ENCODE measurements around the gene NCEH1. TPM values are rescaled to one million over a fixed set of nuclear protein-coding genes. Genes with fewer than 3 reads are reported as not detected.
A peak's percentile ranks its signal among the peaks of the same experiment; 100 is the strongest.

Gene NCEH1
- total and polyA plus RNA-seq, 2 of the 13 experiments (the other 11 are each of a cell fraction or from before 2014, with no cell fraction given) = 12.9 to 21.4 TPM

GRCh38 chr3:172710664-172711453 is at the start of gene NCEH1 (continued):
- peak; percentile 28; the same call in 1 of the 2 replicates for TF ChIP-seq MAF1 (CRISPR knock-in tag; IDR thresholded peaks at IDR 0.05; ENCODE audit: borderline replicate concordance)
- TF ChIP-seq ZNF766 (CRISPR knock-in tag; IDR thresholded peaks at IDR 0.05; ENCODE audit: borderline replicate concordance) = 0 out of 2 replicates have a peak, but pooled peaks have one; percentile 57
- TF ChIP-seq, protein P1, sequence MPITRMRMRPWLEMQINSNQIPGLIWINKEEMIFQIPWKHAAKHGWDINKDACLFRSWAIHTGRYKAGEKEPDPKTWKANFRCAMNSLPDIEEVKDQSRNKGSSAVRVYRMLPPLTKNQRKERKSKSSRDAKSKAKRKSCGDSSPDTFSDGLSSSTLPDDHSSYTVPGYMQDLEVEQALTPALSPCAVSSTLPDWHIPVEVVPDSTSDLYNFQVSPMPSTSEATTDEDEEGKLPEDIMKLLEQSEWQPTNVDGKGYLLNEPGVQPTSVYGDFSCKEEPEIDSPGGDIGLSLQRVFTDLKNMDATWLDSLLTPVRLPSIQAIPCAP (CRISPR knock-in tag; IDR thresholded peaks at IDR 0.05; ENCODE audit: low read depth) = no peak
- peak; percentile 15; the same call in 1 of the 2 replicates for TF ChIP-seq TP53 (CRISPR knock-in tag; conservative IDR thresholded peaks at IDR 0.05)
- TF ChIP-seq ZBTB44 (CRISPR knock-in tag; IDR thresholded peaks at IDR 0.05) = no peak
- 0 out of 2 replicates have a peak, but pooled peaks have one; percentile 50 for TF ChIP-seq ZFP41 (CRISPR knock-in tag; IDR thresholded peaks at IDR 0.05; ENCODE audit: borderline replicate concordance)
- TF ChIP-seq ZBTB38 (CRISPR knock-in tag; IDR thresholded peaks at IDR 0.05) = peak; percentile 86
- peak; percentile 39; the same call in 1 of the 2 replicates for TF ChIP-seq ZFY (CRISPR knock-in tag; IDR thresholded peaks at IDR 0.05)
- peak; percentile 51; the same call in 1 of the 2 replicates for TF ChIP-seq ZNF230 (CRISPR knock-in tag; IDR thresholded peaks at IDR 0.05)
- TF ChIP-seq THYN1 (CRISPR knock-in tag; IDR thresholded peaks at IDR 0.05; ENCODE audit: borderline replicate concordance, low read depth) = 0 out of 2 replicates have a peak, but pooled peaks have one; percentile 68
- TF ChIP-seq BRCA1 (CRISPR knock-in tag; IDR thresholded peaks at IDR 0.05) = 0 out of 2 replicates have a peak, but pooled peaks have one; percentile 62
- TF ChIP-seq, protein P2, sequence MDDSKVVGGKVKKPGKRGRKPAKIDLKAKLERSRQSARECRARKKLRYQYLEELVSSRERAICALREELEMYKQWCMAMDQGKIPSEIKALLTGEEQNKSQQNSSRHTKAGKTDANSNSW (CRISPR knock-in tag; IDR thresholded peaks at IDR 0.05; ENCODE audit: borderline replicate concordance) = 0 out of 2 replicates have a peak, but pooled peaks have one; percentile 71
- TF ChIP-seq, protein P3, sequence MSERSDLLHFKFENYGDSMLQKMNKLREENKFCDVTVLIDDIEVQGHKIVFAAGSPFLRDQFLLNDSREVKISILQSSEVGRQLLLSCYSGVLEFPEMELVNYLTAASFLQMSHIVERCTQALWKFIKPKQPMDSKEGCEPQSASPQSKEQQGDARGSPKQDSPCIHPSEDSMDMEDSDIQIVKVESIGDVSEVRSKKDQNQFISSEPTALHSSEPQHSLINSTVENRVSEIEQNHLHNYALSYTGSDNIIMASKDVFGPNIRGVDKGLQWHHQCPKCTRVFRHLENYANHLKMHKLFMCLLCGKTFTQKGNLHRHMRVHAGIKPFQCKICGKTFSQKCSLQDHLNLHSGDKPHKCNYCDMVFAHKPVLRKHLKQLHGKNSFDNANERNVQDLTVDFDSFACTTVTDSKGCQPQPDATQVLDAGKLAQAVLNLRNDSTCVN (CRISPR knock-in tag; IDR thresholded peaks at IDR 0.05; ENCODE audit: borderline replicate concordance) = no peak
- TF ChIP-seq POLR2AphosphoS5 (IDR thresholded peaks at IDR 0.05; ENCODE audit: low read depth, low read length) = peak; percentile 85
- TF ChIP-seq FOXK2 (IDR thresholded peaks at IDR 0.05) = no peak
- 0 out of 2 replicates have a peak, but pooled peaks have one; percentile 18 for TF ChIP-seq ZNF124 (CRISPR knock-in tag; IDR thresholded peaks at IDR 0.05)
- TF ChIP-seq NFE2L2 (IDR thresholded peaks at IDR 0.05; ENCODE audit: low read length) = no peak
- TF ChIP-seq KLF12 (CRISPR knock-in tag; IDR thresholded peaks at IDR 0.05; ENCODE audit: borderline replicate concordance) = peak; percentile 6; the same call in 1 of the 2 replicates
- TF ChIP-seq RAD21 (CRISPR knock-in tag; IDR thresholded peaks at IDR 0.05) = peak; percentile 91
- no peak for TF ChIP-seq NFIB (CRISPR knock-in tag; IDR thresholded peaks at IDR 0.05; ENCODE audit: borderline replicate concordance)
- TF ChIP-seq ZNF431 (CRISPR knock-in tag; IDR thresholded peaks at IDR 0.05; ENCODE audit: borderline replicate concordance, low read depth) = 0 out of 2 replicates have a peak, but pooled peaks have one; percentile 18
- TF ChIP-seq RAD51 (IDR thresholded peaks at IDR 0.05; ENCODE audit: borderline replicate concordance) = no peak
- no peak for TF ChIP-seq ZNF441 (CRISPR knock-in tag; IDR thresholded peaks at IDR 0.05; ENCODE audit: borderline replicate concordance)
